Stimulated activated CD8-positive, alpha-beta memory T cell treated with anti-CD3 and anti-CD28 coated beads, Interleukin-15, amount 100 ng/mL, for 1 hour (primary cell): ENCODE results near the gene TGFBR3L.

Experiments used
- DNase-seq: peaks from one replicate; pipeline ENCODE4 v3.0.0-alpha.2; 2020; ENCODE audit warnings: low read depth

Gene TGFBR3L

DNA sequence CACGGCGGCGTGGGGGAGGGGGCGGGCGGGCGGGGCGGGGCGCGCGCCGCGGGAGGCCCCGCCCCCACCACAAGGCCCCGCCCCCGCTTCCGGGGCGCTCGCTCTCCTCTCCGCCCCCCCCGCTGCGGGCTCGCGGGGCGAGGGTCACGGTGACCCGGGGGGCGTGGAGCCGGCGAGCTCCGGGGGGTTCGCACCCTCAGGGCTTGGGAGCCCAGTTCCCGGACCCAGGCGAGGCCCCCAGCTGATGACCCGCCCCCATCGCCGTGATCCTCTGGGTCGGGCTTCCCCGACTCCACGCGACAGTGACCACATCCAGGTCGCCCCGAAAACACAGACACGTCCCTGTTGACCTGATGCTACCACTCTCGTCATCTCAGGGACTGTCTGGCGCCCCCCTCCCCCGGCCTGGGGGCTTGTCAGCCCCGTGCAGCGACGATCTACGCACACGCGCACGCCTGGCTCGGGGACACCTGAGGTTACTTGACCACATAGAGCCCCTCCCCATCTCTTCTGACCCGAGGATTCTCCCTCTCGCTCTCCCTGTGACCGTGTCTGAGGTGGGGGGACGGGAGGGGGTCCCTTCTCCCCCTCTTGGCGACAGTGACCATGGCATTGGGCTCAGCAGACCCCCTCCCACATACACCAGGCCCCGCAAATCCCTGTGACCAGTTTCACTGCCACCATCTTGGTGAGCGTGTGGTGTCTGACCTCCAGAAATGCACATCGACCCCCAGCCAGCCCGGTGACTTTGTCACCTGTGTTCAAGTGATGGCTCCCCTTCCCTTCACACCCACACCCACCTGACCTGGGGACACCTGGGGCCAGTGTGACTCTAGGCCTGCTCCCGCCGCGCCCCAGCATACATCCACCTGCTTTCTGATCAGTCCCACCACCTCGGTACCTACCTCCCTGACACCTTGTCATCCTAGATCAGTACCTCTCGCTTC, 10.3 kb upstream of the TGFBR3L start:
- peak; percentile 38 for DNase-seq

- no peak for DNase-seq
Observed at GRCh38 chr19:7905268-7905667, 9.4 kb upstream of the TGFBR3L start.

- DNase-seq: no peak
Observed at GRCh38 chr19:7905859-7906258, 8.8 kb upstream of the TGFBR3L start.

GRCh38 chr19:7907122-7907521, 7.5 kb upstream of the TGFBR3L start:
- DNase-seq: no peak

DNA sequence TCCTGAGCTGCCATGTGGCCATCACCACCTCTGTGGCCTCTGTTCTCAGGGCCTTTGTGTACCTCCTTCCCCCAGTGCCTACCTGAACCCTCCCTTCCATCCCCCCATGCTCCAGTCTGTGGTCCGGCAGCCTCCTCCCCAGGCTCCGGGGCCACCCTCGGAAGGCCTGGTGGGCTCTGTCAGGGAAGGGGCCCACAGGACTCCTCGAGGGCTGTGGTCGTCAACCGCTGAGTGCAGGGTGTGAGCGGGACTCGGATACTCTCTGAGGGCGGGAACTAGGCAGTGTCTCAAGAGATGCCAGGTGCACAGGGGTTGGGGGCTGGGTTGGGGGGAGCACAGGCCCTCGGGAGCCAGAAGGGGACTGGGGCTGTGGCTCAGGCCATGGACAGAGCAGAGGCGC, 7.1 kb upstream of the TGFBR3L start:
- DNase-seq: no peak

- DNase-seq: no peak
Observed at GRCh38 chr19:7908078-7908699, 6.4 kb upstream of the TGFBR3L start.

DNA sequence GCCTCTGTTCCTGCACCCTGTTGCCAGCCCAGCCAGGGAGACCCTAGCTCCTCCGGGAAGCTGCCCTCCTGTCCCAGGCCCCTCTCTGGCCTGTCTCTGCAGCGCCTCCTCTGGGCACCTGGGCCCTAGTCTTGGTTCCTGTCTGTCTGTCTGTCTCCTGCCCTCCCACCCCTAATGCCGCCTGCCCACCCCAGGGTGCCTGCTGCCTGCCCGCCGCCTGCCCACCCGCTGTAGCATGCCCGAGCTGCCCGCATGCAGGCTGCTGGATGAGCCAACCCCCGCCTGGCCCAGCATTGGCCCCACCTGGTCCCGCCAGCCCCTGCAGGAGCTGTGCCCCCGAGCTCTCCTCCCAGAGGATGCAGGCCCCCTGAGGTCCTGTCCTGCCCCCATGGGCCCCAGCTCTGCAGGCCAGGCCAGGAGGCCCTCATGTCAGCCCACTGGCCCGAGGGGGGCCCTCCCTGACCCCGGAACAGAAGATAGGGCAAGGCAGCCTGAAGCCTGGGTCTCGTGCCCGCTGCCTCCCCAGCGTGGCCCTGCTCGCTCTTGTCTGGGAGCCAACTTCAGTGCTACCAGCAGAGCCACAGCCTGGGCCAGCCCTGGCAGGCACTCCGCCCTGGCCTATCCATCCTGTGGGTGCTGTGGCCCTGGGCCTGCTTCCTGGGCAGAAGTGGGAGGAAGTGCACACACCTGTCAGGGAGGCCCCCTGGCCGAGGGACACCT, 5.7 kb upstream of the TGFBR3L start:
- DNase-seq: no peak

- no peak for DNase-seq
Observed at GRCh38 chr19:7909471-7910067, 5.1 kb upstream of the TGFBR3L start.

GRCh38 chr19:7910321-7911161, 4.1 kb upstream of the TGFBR3L start:
- DNase-seq: no peak

- no peak for DNase-seq
Observed at GRCh38 chr19:7911508-7912143, 3.0 kb upstream of the TGFBR3L start.

GRCh38 chr19:7912144-7912696, 2.4 kb upstream of the TGFBR3L start:
- DNase-seq: no peak

GRCh38 chr19:7912697-7913564, 1.7 kb upstream of the TGFBR3L start:
- no peak for DNase-seq

DNA sequence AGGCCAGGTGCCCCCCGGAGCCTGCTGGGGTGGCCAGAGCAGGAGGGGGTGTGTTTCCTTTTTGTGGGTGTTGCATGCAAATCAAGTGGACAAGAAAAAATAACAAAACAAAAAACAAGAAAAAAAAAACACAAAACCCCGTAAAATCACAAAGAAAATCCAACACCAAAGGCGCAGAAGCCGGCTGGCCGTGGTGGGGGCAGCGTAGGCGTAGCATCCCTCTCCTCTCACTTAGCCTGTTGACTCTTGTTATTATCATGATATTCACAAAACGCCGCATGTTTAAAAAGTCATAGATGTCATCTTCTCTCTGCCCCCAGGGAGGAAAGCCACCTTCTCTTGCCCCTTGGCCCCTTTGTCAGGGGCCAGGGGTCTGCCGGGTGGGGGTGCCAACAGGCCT, 978 bp upstream of the TGFBR3L start:
- no peak for DNase-seq

- DNase-seq: no peak
Observed at GRCh38 chr19:7914099-7914498, 531 bp upstream of the TGFBR3L start.

GRCh38 chr19:7915250-7916102, 846 bp downstream of the TGFBR3L start:
- DNase-seq: no peak

DNA sequence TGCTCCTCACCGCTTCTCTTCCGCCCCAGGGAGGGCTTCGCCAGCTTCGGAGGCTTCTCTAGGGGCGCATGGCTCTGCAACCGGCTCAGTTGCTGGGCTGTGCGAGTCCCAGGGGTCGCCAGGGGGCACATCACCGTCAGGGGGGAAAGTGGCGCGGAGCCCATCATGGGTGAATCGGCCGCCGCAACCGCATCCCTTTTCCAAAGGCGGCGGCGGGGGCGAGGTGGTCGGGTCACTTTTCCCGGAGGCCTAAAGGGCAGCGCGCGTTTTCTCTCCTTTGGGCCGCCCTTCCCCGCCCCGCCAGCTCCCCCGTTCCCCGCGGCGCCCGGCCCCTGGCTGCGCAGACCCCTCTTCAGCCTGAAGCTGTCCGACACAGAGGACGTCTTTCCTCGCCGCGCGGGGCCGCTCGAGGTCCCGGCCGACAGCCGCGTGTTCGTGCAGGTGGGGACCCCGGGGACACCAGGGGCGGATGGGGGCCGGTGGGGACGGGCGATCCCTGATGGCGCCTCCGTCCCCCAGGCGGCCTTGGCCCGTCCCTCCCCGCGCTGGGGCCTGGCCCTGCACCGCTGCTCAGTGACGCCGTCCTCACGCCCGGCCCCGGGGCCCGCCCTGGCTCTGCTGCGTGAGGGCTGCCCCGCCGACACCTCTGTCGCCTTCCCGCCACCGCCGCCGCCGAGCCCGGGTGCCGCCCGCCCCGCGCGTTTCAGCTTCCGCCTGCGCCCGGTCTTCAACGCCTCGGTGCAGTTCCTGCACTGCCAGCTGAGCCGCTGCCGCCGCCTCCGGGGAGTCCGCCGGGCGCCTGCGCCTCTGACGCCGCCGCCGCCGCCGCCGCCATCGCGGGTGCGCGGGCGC, 1.7 kb downstream of the TGFBR3L start:
- no peak for DNase-seq

DNA sequence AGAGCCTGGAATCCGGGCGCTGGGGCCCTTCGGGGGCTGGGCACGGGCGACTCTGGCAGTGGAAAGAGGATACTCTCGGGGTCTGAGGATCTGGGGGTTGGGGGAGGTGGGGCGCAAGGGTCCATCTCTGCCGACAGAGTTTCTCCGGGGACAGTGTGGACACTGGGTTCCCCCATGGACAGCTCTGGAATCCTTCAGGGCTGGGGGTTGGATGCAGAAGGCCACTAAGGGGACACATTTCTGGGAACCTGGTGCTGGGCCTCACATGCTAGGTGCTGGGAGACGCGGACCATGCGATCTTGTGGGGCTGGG, 2.3 kb downstream of the TGFBR3L start:
- no peak for DNase-seq
